ENCODE results near the gene ZNF302.
"Not testable (repeated sequence)": the region's sequence is repeated elsewhere in the genome, so short reads cannot be mapped to it uniquely, and the experiment has no call there.

ZNF302 gene

DNA sequence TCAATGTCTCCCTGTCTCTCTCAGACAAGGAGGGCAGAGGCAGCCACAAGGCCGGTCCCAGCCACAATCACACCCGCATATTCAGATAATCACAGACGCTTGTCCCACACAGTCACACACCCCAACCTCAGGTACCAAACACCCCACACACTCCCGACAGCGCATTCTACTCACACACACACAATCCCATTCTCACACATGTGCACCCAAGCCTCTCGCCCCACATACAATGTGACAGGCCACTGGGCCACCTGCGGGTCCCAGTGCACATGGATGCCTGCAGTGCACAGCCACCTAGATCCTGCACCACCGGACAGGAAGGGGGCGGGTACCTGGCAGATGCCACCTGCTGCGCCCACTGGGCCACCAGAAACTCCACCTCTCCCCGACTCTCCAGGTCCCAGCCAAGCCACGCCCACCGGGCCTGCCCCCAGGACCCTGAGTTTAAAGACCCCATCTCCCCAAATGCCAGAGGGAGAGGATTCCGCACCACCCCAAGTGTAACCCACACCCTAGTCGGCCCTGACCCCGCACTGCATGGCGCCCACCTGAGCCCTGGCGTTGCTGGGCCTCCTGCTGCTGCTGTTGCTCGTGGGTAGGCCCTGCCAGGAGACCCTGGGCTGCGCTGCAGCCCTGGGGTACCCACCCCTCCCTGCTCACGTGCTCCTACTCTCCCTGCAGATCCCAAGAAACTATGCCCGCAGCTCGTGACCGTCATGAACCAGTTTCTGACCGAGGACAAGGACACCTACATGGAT is 11.1 kb upstream of the ZNF302 start:
- Mint-ChIP-seq H3K27me3 (ENCODE audit: low read depth) (no peaks in the 10 kb centered on the region), H3K36me3 (ENCODE audit: low read depth) (peaks cover 4% of the 10 kb centered on the region), H3K4me3 (no peak overlapping the region), H3K27ac (peak overlapping the region; percentile 88), H3K4me1 (ENCODE audit: low read depth) (peaks cover 17% of the 10 kb centered on the region), H3K9me3 (peaks cover 3% of the 10 kb centered on the region)

- Mint-ChIP-seq H3K4me1 (ENCODE audit: low read depth) (peaks cover 17% of the 10 kb centered on the region), H3K27ac (peak overlapping the region; percentile 88), H3K36me3 (ENCODE audit: low read depth) (peaks cover 4% of the 10 kb centered on the region), H3K4me3 (no peak overlapping the region), H3K9me3 (peaks cover 3% of the 10 kb centered on the region), H3K27me3 (ENCODE audit: low read depth) (no peaks in the 10 kb centered on the region)
Measured at GRCh38 chr19:34666958-34667265, 10.6 kb upstream of the ZNF302 start.

- peak overlapping the region; percentile 63 for H3K4me3 Mint-ChIP-seq
- H3K4me1 Mint-ChIP-seq (ENCODE audit: low read depth): peaks cover 17% of the 10 kb centered on the region
- H3K9me3 Mint-ChIP-seq: peaks cover 3% of the 10 kb centered on the region
- peaks cover 5% of the 10 kb centered on the region for H3K36me3 Mint-ChIP-seq (ENCODE audit: low read depth)
- H3K27me3 Mint-ChIP-seq (ENCODE audit: low read depth): peaks cover 5% of the 10 kb centered on the region
- peak overlapping the region; percentile 88 for H3K27ac Mint-ChIP-seq
Measured at GRCh38 chr19:34667349-34668076, 10.0 kb upstream of the ZNF302 start.

DNA sequence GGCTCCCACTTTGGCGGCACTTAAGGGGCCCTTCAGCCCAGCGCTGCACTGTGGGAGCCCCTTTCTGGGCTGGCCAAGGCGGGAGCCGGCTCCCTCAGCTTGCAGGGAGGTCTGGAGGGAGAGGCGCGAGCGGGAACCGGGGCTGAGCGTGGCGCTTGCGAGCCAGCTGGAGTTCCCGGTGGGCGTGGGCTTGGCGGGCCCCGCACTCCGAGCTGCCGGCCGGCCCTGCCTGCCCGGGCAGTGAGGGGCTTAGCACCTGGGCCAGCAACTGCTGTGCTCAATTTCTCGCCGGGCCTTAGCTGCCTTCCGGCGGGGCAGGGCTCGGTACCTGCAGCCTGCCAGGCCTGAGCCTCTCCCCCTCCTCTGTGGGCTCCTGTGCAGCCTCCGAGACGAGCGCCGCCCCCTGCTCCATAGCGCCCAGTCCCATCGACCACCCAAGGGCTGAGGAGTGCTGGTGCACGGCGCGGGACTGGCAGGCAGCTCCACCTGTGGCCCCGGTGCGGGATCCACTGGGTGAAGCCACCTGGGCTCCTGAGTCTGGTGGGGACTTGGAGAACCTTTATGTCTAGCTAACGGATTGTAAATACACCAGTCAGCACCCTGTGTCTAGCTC is 9.3 kb upstream of the ZNF302 start:
- H3K27ac Mint-ChIP-seq; H3K4me3 Mint-ChIP-seq; H3K9me3 Mint-ChIP-seq; H3K27me3 Mint-ChIP-seq (ENCODE audit: low read depth); H3K36me3 Mint-ChIP-seq (ENCODE audit: low read depth): not testable (repeated sequence)
- peaks cover 11% of the 10 kb centered on the region for H3K4me1 Mint-ChIP-seq (ENCODE audit: low read depth)

DNA sequence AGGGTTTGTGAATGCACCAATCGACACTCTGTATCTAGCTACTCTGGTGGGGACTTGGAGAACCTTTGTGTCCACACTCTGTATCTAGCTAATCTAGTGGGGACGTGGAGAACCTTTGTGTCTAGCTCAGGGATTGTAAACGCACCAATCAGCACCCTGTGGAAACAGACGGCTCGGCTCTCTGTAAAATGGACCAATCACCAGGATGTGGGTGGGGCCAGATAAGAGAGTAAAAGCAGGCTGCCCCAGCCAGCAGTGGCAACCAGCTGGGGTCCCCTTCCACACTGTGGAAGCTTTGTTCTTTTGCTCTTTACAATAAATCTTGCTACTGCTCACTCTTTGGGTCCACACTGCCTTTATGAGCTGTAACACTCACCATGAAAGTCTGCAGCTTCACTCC is 8.8 kb upstream of the ZNF302 start:
- H3K27ac Mint-ChIP-seq; H3K27me3 Mint-ChIP-seq (ENCODE audit: low read depth); H3K4me1 Mint-ChIP-seq (ENCODE audit: low read depth); H3K4me3 Mint-ChIP-seq; H3K9me3 Mint-ChIP-seq; H3K36me3 Mint-ChIP-seq (ENCODE audit: low read depth): not testable (repeated sequence)

- Mint-ChIP-seq H3K4me3 (no peak overlapping the region), H3K9me3 (peaks cover 6% of the 10 kb centered on the region), H3K36me3 (ENCODE audit: low read depth) (peaks cover 8% of the 10 kb centered on the region), H3K4me1 (ENCODE audit: low read depth) (peaks cover 6% of the 10 kb centered on the region), H3K27me3 (ENCODE audit: low read depth) (peaks cover 11% of the 10 kb centered on the region), H3K27ac (no peak overlapping the region)
Measured at GRCh38 chr19:34669305-34669704, 8.2 kb upstream of the ZNF302 start.

GRCh38 chr19:34671972-34672371 is 5.5 kb upstream of the ZNF302 start:
- Mint-ChIP-seq H3K4me1 (ENCODE audit: low read depth) (peaks cover 9% of the 10 kb centered on the region), H3K27me3 (ENCODE audit: low read depth) (peaks cover 14% of the 10 kb centered on the region), H3K4me3 (no peak overlapping the region), H3K27ac (no peak overlapping the region), H3K9me3 (peaks cover 16% of the 10 kb centered on the region), H3K36me3 (ENCODE audit: low read depth) (peaks cover 12% of the 10 kb centered on the region)

DNA sequence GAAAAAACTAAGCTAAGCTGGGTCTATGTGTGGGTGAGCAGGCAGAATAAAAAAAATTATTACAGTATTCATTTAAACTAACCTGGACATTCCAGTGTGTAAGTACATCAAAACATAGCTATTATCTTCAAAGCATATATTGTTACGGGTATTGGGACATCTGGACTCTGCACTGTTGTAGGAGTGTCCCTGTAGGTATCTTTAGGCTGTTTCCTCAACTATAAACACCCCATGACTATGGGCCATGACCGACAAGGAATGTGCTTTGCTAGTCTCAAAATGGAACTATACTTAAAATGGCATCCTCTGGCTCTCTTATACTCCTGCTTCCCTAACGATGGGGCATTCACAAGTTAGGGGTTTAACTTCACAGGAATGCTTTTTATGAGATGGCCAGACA is 3.9 kb upstream of the ZNF302 start:
- no peak overlapping the region for H3K4me3 Mint-ChIP-seq
- H3K9me3 Mint-ChIP-seq: peaks cover 16% of the 10 kb centered on the region
- no peak overlapping the region for H3K27ac Mint-ChIP-seq
- peaks cover 14% of the 10 kb centered on the region for H3K27me3 Mint-ChIP-seq (ENCODE audit: low read depth)
- H3K36me3 Mint-ChIP-seq (ENCODE audit: low read depth): peaks cover 19% of the 10 kb centered on the region
- peaks cover 11% of the 10 kb centered on the region for H3K4me1 Mint-ChIP-seq (ENCODE audit: low read depth)

- Mint-ChIP-seq H3K27me3 (ENCODE audit: low read depth) (peaks cover 14% of the 10 kb centered on the region), H3K9me3 (peaks cover 26% of the 10 kb centered on the region), H3K4me1 (ENCODE audit: low read depth) (peaks cover 20% of the 10 kb centered on the region), H3K27ac (no peak overlapping the region), H3K36me3 (ENCODE audit: low read depth) (peaks cover 35% of the 10 kb centered on the region), H3K4me3 (no peak overlapping the region)
Measured at GRCh38 chr19:34675250-34675649, 2.2 kb upstream of the ZNF302 start.

DNA sequence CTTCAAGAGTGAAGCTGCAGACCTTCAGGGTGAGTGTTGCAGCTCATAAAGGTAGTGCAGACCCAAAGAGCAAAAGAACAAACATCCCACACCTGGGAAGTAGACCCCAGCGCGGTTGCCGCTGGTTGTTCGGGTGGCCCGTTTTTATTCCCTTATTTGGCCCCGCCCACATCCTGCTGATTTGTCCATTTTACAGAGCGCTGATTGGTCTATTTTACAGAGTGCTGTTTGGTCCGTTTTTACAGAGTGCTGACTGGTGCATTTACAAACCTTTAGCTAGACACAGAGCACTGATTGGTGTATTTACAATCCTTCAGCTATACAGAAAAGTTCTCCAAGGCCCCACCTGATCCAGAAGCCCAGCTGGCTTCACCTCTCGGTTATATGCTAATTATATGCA is 1.6 kb upstream of the ZNF302 start:
- Mint-ChIP-seq H3K27me3 (ENCODE audit: low read depth) (peaks cover 14% of the 10 kb centered on the region), H3K36me3 (ENCODE audit: low read depth) (peaks cover 42% of the 10 kb centered on the region), H3K27ac (no peak overlapping the region), H3K9me3 (peaks cover 33% of the 10 kb centered on the region), H3K4me3 (no peak overlapping the region), H3K4me1 (ENCODE audit: low read depth) (peaks cover 20% of the 10 kb centered on the region)

GRCh38 chr19:34676697-34677385 is 637 bp upstream of the ZNF302 start, which contains the start of gene SCGB2B2:
Gene SCGB2B2, minus strand, starts transcription at chr19:34677159. Its CDS starts 82,596 bp downstream, at chr19:34594563.
- Mint-ChIP-seq H3K27me3 (ENCODE audit: low read depth) (peaks cover 14% of the 10 kb centered on the region), H3K9me3 (peaks cover 33% of the 10 kb centered on the region), H3K27ac (peak within 1 kb of the TSS; percentile 99), H3K36me3 (ENCODE audit: low read depth) (peaks cover 49% of the 10 kb centered on the region), H3K4me3 (peak within 1 kb of the TSS; percentile 90), H3K4me1 (ENCODE audit: low read depth) (peaks cover 20% of the 10 kb centered on the region)

DNA sequence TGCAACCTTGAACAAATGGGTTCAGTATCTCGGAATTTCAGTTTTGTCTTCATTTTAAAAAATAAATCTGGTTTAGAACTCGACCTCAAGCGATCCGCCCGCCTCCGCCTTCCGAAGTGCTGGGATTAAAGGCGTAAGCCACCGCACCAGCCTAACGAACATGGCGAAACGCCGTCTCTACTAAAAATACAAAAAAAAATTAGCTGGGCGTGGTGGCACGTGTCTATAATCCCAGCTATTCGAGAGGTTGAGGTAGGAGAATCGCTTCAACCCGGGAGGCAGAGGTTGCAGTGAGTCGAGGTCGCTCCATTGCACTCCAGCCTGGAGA is 571 bp downstream of the ZNF302 start:
- Mint-ChIP-seq H3K27ac (peak overlapping the region; percentile 99), H3K27me3 (ENCODE audit: low read depth) (peaks cover 6% of the 10 kb centered on the region), H3K4me3 (peak overlapping the region; percentile 90), H3K4me1 (ENCODE audit: low read depth) (peaks cover 20% of the 10 kb centered on the region), H3K9me3 (peaks cover 42% of the 10 kb centered on the region), H3K36me3 (ENCODE audit: low read depth) (peaks cover 57% of the 10 kb centered on the region)

DNA sequence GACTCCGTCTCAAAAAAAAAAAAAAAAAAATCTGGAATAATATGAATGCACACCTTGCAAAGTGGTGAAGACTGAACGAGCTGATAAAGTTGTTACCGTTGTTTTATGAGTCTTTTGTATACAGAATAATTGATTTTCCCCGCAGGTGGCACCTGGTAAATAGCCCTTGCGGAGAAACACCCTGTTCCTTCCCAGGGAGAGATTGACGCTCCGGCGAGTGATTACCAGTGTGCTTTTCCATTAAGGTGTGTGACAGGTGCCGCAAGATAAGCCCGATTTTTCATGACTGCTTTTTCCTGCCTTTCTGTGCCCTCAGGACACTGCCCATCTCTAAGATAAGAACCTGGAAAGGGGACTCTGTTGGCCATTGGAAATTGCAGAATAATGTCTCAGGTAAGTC is 943 bp downstream of the ZNF302 start:
- Mint-ChIP-seq H3K4me1 (ENCODE audit: low read depth) (peaks cover 20% of the 10 kb centered on the region), H3K36me3 (ENCODE audit: low read depth) (peaks cover 59% of the 10 kb centered on the region), H3K9me3 (peaks cover 44% of the 10 kb centered on the region), H3K27ac (peak overlapping the region; percentile 99), H3K4me3 (peak overlapping the region; percentile 90), H3K27me3 (ENCODE audit: low read depth) (peaks cover 6% of the 10 kb centered on the region)

DNA sequence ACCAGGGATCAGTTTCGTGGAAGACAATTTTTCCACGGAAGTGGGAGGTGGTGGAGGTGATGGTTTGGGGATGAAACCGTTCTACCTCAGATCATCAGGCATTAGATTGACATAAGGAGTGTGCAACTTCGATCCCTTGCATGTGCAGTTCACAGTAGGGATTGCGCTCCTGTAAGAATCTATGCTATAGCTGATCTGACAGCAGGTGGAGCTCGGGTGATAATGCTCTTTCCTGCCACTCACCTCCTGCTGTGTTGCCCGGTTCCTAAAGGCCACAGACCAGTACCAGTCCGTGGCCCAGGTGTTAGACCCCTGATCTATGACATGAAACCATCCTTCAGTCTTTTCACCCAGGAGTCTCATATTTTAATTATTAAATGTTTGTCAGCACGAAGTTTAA is 4.0 kb downstream of the ZNF302 start:
- Mint-ChIP-seq H3K27me3 (ENCODE audit: low read depth) (no peaks in the 10 kb centered on the region), H3K4me1 (ENCODE audit: low read depth) (peaks cover 18% of the 10 kb centered on the region), H3K27ac (no peak overlapping the region), H3K9me3 (peaks cover 61% of the 10 kb centered on the region), H3K4me3 (no peak overlapping the region), H3K36me3 (ENCODE audit: low read depth) (peaks cover 67% of the 10 kb centered on the region)

All from T-helper 1 cell treated with Interleukin-12 subunit alpha and Interleukin-12 subunit beta and Interleukin-4 antibody, amounts not matched to agents 30 μg/mL and 1 μg/mL, for 36 hours (primary cell).